Activated naive CD8-positive, alpha-beta T cell treated with anti-CD3 and anti-CD28 coated beads, Interleukin-2, amount 50 U/mL, for 24 hours (primary cell): ENCODE measurements around the gene TSPAN6.

ENCODE experiments used
- ATAC-seq: fragments of 150-1000 bp; cut with Tn5 transposase; one replicate; pipeline ENCODE4 v1.10.0; 2021
- DNase-seq: peaks from one replicate; pipeline ENCODE4 v3.0.0; 2021
- H3K27ac Mint-ChIP-seq: one replicate; pipeline ENCODE4 v1.8.0; 2021; ENCODE audit warnings: mild to moderate bottlenecking, mixed read lengths
- H3K27me3 Mint-ChIP-seq: one replicate; pipeline ENCODE4 v1.8.0; 2021; ENCODE audit warnings: mixed read lengths
- H3K36me3 Mint-ChIP-seq: one replicate; pipeline ENCODE4 v1.8.0; 2021; ENCODE audit warnings: low read depth, mixed read lengths
- H3K4me1 Mint-ChIP-seq: one replicate; pipeline ENCODE4 v1.8.0; 2021; ENCODE audit warnings: mixed read lengths
- H3K4me3 Mint-ChIP-seq: one replicate; pipeline ENCODE4 v1.8.0; 2021; ENCODE audit warnings: mild to moderate bottlenecking, moderate library complexity, mixed read lengths
- H3K9me3 Mint-ChIP-seq: one replicate; pipeline ENCODE4 v1.8.0; 2021; ENCODE audit warnings: mixed read lengths

Gene TSPAN6

GRCh38 chrX:100658941-100659381 lies 22.4 kb upstream of the TSPAN6 start:
- Mint-ChIP-seq H3K36me3 (no peaks in the 10 kb centered on the region), H3K4me3 (no peak overlapping the region), H3K9me3 (no peaks in the 10 kb centered on the region), H3K27me3 (peaks cover 2% of the 10 kb centered on the region), H3K4me1 (no peaks in the 10 kb centered on the region), H3K27ac (no peak overlapping the region)
- no peak for ATAC-seq
- no peak for DNase-seq

GRCh38 chrX:100654261-100654660 lies 17.7 kb upstream of the TSPAN6 start:
- ATAC-seq (no peak), DNase-seq (no peak)
- Mint-ChIP-seq H3K27ac (no peak overlapping the region), H3K9me3 (no peaks in the 10 kb centered on the region), H3K4me3 (no peak overlapping the region), H3K36me3 (no peaks in the 10 kb centered on the region), H3K4me1 (no peaks in the 10 kb centered on the region), H3K27me3 (peaks cover 1% of the 10 kb centered on the region)

GRCh38 chrX:100652266-100652665 lies 15.7 kb upstream of the TSPAN6 start:
- Mint-ChIP-seq H3K4me3 (no peak overlapping the region), H3K27ac (no peak overlapping the region), H3K27me3 (peaks cover 1% of the 10 kb centered on the region), H3K4me1 (no peaks in the 10 kb centered on the region), H3K9me3 (no peaks in the 10 kb centered on the region), H3K36me3 (no peaks in the 10 kb centered on the region)
- DNase-seq (no peak), ATAC-seq (no peak)

- peaks cover 1% of the 10 kb centered on the region for H3K27me3 Mint-ChIP-seq
- H3K9me3 Mint-ChIP-seq: no peaks in the 10 kb centered on the region
- H3K4me1 Mint-ChIP-seq: no peaks in the 10 kb centered on the region
- DNase-seq: no peak
- no peak overlapping the region for H3K27ac Mint-ChIP-seq
- no peak for ATAC-seq
- H3K4me3 Mint-ChIP-seq: no peak overlapping the region
- H3K36me3 Mint-ChIP-seq: no peaks in the 10 kb centered on the region
Observed at GRCh38 chrX:100650841-100651240, 14.2 kb upstream of the TSPAN6 start.

GRCh38 chrX:100649550-100650356 lies 13.1 kb upstream of the TSPAN6 start:
- no peak overlapping the region for H3K27ac Mint-ChIP-seq
- DNase-seq (no peak), ATAC-seq (no peak)
- H3K4me1 Mint-ChIP-seq: no peaks in the 10 kb centered on the region
- no peaks in the 10 kb centered on the region for H3K9me3 Mint-ChIP-seq
- H3K4me3 Mint-ChIP-seq: no peak overlapping the region
- H3K36me3 Mint-ChIP-seq: no peaks in the 10 kb centered on the region
- H3K27me3 Mint-ChIP-seq: peaks cover 4% of the 10 kb centered on the region

- H3K4me1 Mint-ChIP-seq: no peaks in the 10 kb centered on the region
- H3K9me3 Mint-ChIP-seq: no peaks in the 10 kb centered on the region
- no peaks in the 10 kb centered on the region for H3K36me3 Mint-ChIP-seq
- DNase-seq (no peak), ATAC-seq (no peak)
- peaks cover 5% of the 10 kb centered on the region for H3K27me3 Mint-ChIP-seq
- H3K4me3 Mint-ChIP-seq: no peak overlapping the region
- H3K27ac Mint-ChIP-seq: no peak overlapping the region
Observed at GRCh38 chrX:100648458-100649417, 12.1 kb upstream of the TSPAN6 start.

- Mint-ChIP-seq H3K4me3 (no peak overlapping the region), H3K36me3 (no peaks in the 10 kb centered on the region), H3K9me3 (no peaks in the 10 kb centered on the region), H3K27ac (no peak overlapping the region), H3K4me1 (no peaks in the 10 kb centered on the region), H3K27me3 (peaks cover 3% of the 10 kb centered on the region)
- ATAC-seq (no peak), DNase-seq (no peak)
Observed at GRCh38 chrX:100647739-100648138, 11.1 kb upstream of the TSPAN6 start.

- Mint-ChIP-seq H3K27ac (no peak overlapping the region), H3K4me3 (no peak overlapping the region), H3K9me3 (no peaks in the 10 kb centered on the region), H3K36me3 (no peaks in the 10 kb centered on the region), H3K27me3 (peaks cover 3% of the 10 kb centered on the region), H3K4me1 (no peaks in the 10 kb centered on the region)
- DNase-seq (no peak), ATAC-seq (no peak)
Observed at GRCh38 chrX:100647095-100647494, 10.5 kb upstream of the TSPAN6 start.

- Mint-ChIP-seq H3K27me3 (peaks cover 3% of the 10 kb centered on the region), H3K36me3 (no peaks in the 10 kb centered on the region), H3K27ac (no peak overlapping the region), H3K9me3 (no peaks in the 10 kb centered on the region), H3K4me3 (no peak overlapping the region), H3K4me1 (no peaks in the 10 kb centered on the region)
- ATAC-seq (no peak), DNase-seq (no peak)
Observed at GRCh38 chrX:100645106-100645505, 8.5 kb upstream of the TSPAN6 start.

GRCh38 chrX:100643956-100644860 lies 7.6 kb upstream of the TSPAN6 start, which contains the start of gene SRPX2:
Gene SRPX2 (plus strand): TSS chrX:100644199. CDS start chrX:100646323, 2,124 bp downstream.
- no peak for DNase-seq
- H3K9me3 Mint-ChIP-seq: no peaks in the 10 kb centered on the region

GRCh38 chrX:100643212-100643611 lies 6.6 kb upstream of the TSPAN6 start:
- DNase-seq (no peak), ATAC-seq (no peak)
- Mint-ChIP-seq H3K27me3 (peaks cover 8% of the 10 kb centered on the region), H3K9me3 (no peaks in the 10 kb centered on the region), H3K36me3 (no peaks in the 10 kb centered on the region), H3K27ac (no peak overlapping the region), H3K4me1 (no peaks in the 10 kb centered on the region), H3K4me3 (no peak overlapping the region)

More at GRCh38 chrX:100643956-100644860, 7.6 kb upstream of the TSPAN6 start, which contains the start of gene SRPX2:
- H3K4me1 Mint-ChIP-seq: no peaks in the 10 kb centered on the region
- no peak for ATAC-seq
- H3K27me3 Mint-ChIP-seq: peaks cover 8% of the 10 kb centered on the region
- no peak within 1 kb of the TSS for H3K27ac Mint-ChIP-seq
- H3K4me3 Mint-ChIP-seq: no peak within 1 kb of the TSS
- no peaks in the 10 kb centered on the region for H3K36me3 Mint-ChIP-seq

- ATAC-seq: no peak
- no peak overlapping the region for H3K27ac Mint-ChIP-seq
- H3K4me3 Mint-ChIP-seq: no peak overlapping the region
- H3K9me3 Mint-ChIP-seq: no peaks in the 10 kb centered on the region
- H3K27me3 Mint-ChIP-seq: peaks cover 10% of the 10 kb centered on the region
- no peak for DNase-seq
- no peaks in the 10 kb centered on the region for H3K4me1 Mint-ChIP-seq
- no peaks in the 10 kb centered on the region for H3K36me3 Mint-ChIP-seq
Observed at GRCh38 chrX:100642290-100642689, 5.7 kb upstream of the TSPAN6 start.

- no peak overlapping the region for H3K27ac Mint-ChIP-seq
- H3K4me3 Mint-ChIP-seq: no peak overlapping the region
- DNase-seq (no peak), ATAC-seq (no peak)
- no peaks in the 10 kb centered on the region for H3K36me3 Mint-ChIP-seq
- H3K9me3 Mint-ChIP-seq: no peaks in the 10 kb centered on the region
- peaks cover 16% of the 10 kb centered on the region for H3K27me3 Mint-ChIP-seq
- peaks cover 7% of the 10 kb centered on the region for H3K4me1 Mint-ChIP-seq
Observed at GRCh38 chrX:100635989-100636320, 651 bp downstream of the TSPAN6 start.

GRCh38 chrX:100635040-100635439 lies 1.6 kb downstream of the TSPAN6 start:
- H3K36me3 Mint-ChIP-seq: no peaks in the 10 kb centered on the region
- DNase-seq (no peak), ATAC-seq (no peak)
- H3K4me3 Mint-ChIP-seq: no peak overlapping the region
- peaks cover 16% of the 10 kb centered on the region for H3K27me3 Mint-ChIP-seq
- peaks cover 7% of the 10 kb centered on the region for H3K4me1 Mint-ChIP-seq
- no peaks in the 10 kb centered on the region for H3K9me3 Mint-ChIP-seq
- no peak overlapping the region for H3K27ac Mint-ChIP-seq
